BJ (cell line): ENCODE measurements around the gene C1QTNF6. TPM values are rescaled to one million over a fixed set of nuclear protein-coding genes. Genes with fewer than 3 reads are reported as not detected.

ENCODE experiments used
- CTCF ChIA-PET: fragments of 350-600 bp; formaldehyde crosslinking; extraction: SDS; loops from one replicate; lab custom pipeline; 2021; ENCODE audit warnings: antibody characterized with exemption, inconsistent platforms; lab: Yijun Ruan, JAX
- POLR2A ChIA-PET: fragments of 300-600 bp; sonication (Branson Sonifier 250); formaldehyde crosslinking; extraction: SDS; loops from one replicate; lab custom pipeline; 2021; ENCODE audit warnings: antibody characterized with exemption; lab: Charles Lee
- DNase-seq: peaks from one replicate; pipeline ENCODE4 v3.0.0-alpha.2; 2011; ENCODE audit warnings: low read depth
- H3K27me3 ChIP-seq: 2 replicates; pipeline ENCODE4 v1.6.0; 2011; ENCODE audit warnings: low read length; ENCODE audit not compliant: control insufficient read depth, insufficient read depth
- H3K36me3 ChIP-seq: 2 replicates; pipeline ENCODE4 v1.5.1; 2011; ENCODE audit warnings: low read length; ENCODE audit not compliant: control insufficient read depth, insufficient read depth
- H3K4me3 ChIP-seq: 2 replicates; pipeline ENCODE4 v1.5.1; 2011; ENCODE audit warnings: low read depth, mild to moderate bottlenecking, control low read depth, low read length
- polyA plus RNA-seq: library from polyadenylated mRNA; depleted of rRNA; stranded (reverse); fragments of >200 nt; gene quantifications from 2 replicates; pipeline ENCODE4 v1.2.3, GENCODE V29; 2011
- TF ChIP-seq, protein P1 (sequence below): IDR thresholded peaks from 2 replicates; pipeline ENCODE4 v1.5.1; 2011; ENCODE audit warnings: low read depth, mild to moderate bottlenecking, control low read depth, inconsistent platforms, low read length, moderate library complexity; ENCODE audit not compliant: insufficient read depth

Gene C1QTNF6
- polyA plus RNA-seq, 1 experiment, result 19.3 TPM

DNA sequence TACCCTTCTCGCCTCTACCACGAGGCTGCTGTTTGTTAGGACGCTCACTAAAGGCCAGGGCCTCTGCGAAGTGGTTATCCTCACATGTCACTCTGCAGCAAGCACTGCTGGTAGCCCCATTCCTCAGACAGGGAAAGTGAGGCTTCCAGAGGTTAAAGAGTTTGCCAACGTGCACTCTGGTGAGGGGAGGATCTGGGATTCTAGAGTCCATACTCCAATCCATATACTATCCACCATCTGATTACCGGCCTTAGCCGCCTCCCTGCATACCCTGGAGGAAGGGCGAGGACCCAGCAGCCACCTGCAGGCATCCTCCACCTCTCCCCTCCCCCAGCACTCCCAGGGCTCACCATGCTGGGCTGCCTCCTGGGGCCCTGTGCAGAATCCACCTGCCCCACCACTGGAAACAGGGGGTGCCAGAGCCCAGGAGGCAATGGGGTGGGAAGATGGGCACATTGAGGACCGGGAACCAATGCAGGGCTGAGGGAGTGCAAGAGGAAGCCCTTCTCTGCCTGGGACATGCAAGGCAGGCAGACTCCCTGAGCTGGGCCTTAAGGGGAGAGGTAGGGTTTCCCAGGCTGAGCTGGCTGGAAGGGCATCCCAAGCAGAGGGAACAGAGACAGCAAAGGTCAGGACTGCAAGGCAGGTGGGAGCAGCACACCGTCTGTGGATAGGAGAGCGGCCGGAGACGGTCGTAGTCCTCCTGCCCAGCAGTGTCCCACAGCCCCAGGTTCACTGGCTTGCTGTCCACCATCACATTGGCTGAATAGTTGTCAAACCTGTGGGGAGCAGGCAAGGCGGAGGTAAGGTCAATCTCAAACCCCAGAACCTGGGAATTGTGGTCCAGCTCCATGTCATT lies 44.3 kb upstream of the C1QTNF6 start:
- ChIA-PET CTCF (interaction anchor here (0.5 kb wide), 1 partner anchor 8 kb away, joined by 4 read pairs; no protein-coding TSS in a partner anchor), POLR2A (no interaction called here)
- no peak for DNase-seq
- TF ChIP-seq, protein P1, sequence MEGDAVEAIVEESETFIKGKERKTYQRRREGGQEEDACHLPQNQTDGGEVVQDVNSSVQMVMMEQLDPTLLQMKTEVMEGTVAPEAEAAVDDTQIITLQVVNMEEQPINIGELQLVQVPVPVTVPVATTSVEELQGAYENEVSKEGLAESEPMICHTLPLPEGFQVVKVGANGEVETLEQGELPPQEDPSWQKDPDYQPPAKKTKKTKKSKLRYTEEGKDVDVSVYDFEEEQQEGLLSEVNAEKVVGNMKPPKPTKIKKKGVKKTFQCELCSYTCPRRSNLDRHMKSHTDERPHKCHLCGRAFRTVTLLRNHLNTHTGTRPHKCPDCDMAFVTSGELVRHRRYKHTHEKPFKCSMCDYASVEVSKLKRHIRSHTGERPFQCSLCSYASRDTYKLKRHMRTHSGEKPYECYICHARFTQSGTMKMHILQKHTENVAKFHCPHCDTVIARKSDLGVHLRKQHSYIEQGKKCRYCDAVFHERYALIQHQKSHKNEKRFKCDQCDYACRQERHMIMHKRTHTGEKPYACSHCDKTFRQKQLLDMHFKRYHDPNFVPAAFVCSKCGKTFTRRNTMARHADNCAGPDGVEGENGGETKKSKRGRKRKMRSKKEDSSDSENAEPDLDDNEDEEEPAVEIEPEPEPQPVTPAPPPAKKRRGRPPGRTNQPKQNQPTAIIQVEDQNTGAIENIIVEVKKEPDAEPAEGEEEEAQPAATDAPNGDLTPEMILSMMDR, result no peak
- no peaks in the 10 kb centered on the region; the same call in 1 of the 2 replicates for H3K36me3 ChIP-seq
- no peak overlapping the region for H3K4me3 ChIP-seq
- no peaks in the 10 kb centered on the region for H3K27me3 ChIP-seq

DNA sequence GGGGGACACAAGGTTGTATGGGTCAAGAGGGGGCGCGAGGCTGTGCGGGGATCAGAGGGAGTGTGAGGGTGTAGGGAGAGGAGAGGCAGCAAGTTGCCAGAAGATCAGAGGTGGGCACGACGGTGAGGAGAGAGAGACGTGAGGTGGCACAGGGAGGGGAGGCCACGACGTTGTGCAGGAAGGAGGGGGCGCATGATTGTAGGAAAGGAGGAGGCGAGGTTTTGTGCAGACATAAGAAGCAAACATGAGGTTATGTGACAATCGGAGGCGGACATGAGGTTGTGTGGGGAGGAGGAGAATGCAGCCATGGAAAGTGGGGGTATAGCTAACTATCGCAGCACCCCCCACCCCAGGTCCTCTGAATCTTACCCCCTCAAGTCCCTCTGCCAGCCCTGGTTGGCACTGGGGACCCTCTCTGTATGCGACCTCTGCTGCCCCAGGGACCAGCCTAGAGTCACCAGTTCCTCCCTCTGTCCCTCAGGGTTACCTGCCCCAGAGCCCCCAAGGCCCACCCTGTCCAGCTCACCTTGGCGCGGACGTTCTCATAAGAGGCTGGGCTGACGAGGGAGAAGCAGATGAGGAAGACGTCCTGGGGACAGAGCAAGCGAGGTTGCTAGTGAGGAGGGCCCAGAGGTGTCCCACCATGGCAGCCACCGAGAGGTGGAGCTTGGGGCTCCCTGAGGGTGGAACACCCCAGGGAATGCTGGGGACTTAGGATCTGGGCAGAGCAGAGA lies 43.5 kb upstream of the C1QTNF6 start:
- ChIA-PET CTCF (interaction anchor here (3.7 kb wide), 1 partner anchor 28 kb away, joined by 46 read pairs; no protein-coding TSS in a partner anchor), POLR2A (no interaction called here)

DNA sequence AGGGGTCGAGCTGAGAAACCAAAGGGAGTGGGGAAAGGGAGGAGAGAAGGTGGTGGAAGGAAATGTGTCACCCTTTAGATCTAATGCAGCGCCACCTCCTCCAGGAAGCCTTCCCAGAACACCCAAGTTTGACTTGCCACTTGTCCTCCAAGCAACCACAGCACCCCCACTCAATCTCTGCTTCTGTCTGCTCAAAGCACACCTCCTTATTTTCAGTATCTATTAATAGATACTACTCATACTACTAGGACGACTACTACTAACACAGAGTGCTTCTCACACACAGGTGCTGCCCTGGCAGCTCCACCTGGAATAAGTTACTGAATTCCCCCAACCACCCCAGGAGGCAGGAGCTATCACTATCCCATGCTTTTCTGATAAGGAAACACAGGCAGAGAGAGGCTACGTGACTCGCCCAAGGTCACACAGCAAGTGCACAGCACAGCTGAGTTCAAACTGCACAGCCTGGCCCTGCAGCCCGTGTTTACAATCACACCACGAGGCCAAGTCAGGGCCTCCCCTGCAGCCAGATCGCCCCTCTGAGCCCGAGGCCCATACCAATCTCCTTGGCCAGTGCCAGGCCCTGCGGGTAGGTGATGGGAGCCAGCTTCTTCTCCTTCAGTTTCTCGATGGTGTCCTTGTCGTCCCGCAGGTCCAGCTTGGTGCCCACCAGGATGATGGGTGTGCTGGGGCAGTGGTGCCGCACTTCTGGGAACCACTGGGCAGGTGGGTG lies 42.8 kb upstream of the C1QTNF6 start:
- CTCF ChIA-PET, result interaction anchor here (0.9 to 3.7 kb wide), 5 partner anchors 15 to 198 kb away, joined by 3 to 46 read pairs (median 6); no protein-coding TSS in a partner anchor
- POLR2A ChIA-PET, result no interaction called here
- TF ChIP-seq, protein P1, result no peak
- no peaks in the 10 kb centered on the region for H3K27me3 ChIP-seq
- H3K36me3 ChIP-seq, result no peaks in the 10 kb centered on the region; the same call in 1 of the 2 replicates
- no peak overlapping the region for H3K4me3 ChIP-seq
- no peak for DNase-seq

More for the DNA sequence above, 43.5 kb upstream of the C1QTNF6 start:
- Histone ChIP-seq H3K27me3 (no peaks in the 10 kb centered on the region), H3K36me3 (no peaks in the 10 kb centered on the region; the same call in 1 of the 2 replicates), H3K4me3 (no peak overlapping the region)
- DNase-seq, result no peak
- TF ChIP-seq, protein P1, result no peak

DNA sequence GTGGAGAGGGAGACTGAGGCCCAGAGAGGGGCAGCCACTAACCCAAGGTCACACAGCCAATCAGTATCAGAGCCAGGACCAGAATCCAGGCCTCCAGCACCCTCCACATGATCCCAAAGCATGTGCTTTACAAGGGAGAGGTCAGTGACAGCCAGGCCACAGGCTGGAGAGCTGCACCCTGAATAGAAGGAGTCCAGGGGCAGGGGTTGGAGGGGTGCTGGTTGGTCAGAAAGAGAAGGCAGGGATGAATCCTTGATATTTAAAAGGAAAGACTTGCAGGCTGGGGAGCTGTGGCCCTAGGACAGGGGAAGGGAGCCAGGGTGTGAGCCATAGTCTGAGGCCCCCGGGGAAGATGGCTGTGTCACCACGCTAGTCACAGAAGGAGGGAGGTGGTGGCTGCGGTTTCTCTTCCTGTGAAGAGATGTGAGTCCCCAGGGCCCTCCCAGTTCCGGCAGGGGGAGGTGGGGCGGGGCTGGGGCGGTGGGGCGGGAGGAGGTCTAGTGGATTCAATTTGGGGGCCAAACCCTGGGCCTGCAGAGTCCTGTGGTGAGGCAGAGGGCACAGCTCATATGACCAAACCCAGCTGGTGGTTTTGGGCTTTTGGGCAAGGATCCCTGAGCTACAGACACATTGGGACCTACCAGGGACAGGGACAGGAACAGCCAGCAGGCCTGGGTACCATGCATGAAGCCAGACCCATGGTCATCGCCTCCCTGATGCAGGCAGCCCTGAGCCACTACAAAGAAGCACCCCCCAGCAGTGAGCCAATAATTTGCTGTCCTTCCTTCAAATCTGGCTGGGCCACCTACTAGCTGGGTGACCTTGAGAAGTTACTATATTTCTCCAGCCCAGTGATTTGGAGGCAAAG lies 42.0 kb upstream of the C1QTNF6 start:
- ChIA-PET CTCF (interaction anchor here (0.9 to 3.7 kb wide), 7 partner anchors 12 to 309 kb away, joined by 3 to 46 read pairs (median 6); no protein-coding TSS in a partner anchor), POLR2A (interaction anchor here (0.6 kb wide), 1 partner anchor 19 kb away, joined by 3 read pairs; no protein-coding TSS in a partner anchor)
- Histone ChIP-seq H3K27me3 (no peaks in the 10 kb centered on the region), H3K4me3 (no peak overlapping the region), H3K36me3 (no peaks in the 10 kb centered on the region; the same call in 1 of the 2 replicates)
- TF ChIP-seq, protein P1, result no peak
- DNase-seq, result peak; percentile 28
